Measurements from ENCODE around the gene SPNS3. TPM values are rescaled to one million over a fixed set of nuclear protein-coding genes. Genes with fewer than 3 reads are reported as not detected.

Gene SPNS3
- total and polyA plus RNA-seq, 8 donors: 0.08 to 0.96 (median 0.67) TPM

- FAIRE-seq: no peak
- Histone ChIP-seq H3K27me3 (no peaks in the 10 kb centered on the region), H3K4me3 (no peak overlapping the region), H3K4me1 (peaks cover 0 to 7% (median 0%) of the 10 kb centered on the region in 3 donors), H3K36me3 (no peaks in the 10 kb centered on the region), H3K27ac (no peak overlapping the region), H3K9me3 (no peaks in the 10 kb centered on the region)
- TF ChIP-seq CTCF (IDR thresholded peaks at IDR 0.05): no peak
- peak in 1 of 6 donors; percentile 35 for DNase-seq
- intact Hi-C loops (cut with DNase I): loop anchor here in 1 of 3 donors (10.0 kb wide), 1 partner anchor 68 kb away; no protein-coding TSS in a partner anchor
- peak in 1 of 4 donors; percentile 37 for ATAC-seq
- 82 to 89% methylated on average over 7 of the region's 7 CpGs for WGBS, 2 donors
These were observed 3.1 kb downstream of the SPNS3 start for GRCh38 chr17:4436846-4437245.

- no peaks in the 10 kb centered on the region for H3K27me3 ChIP-seq
- intact Hi-C loops (cut with DNase I): loop anchor here in 1 of 3 donors (10.0 kb wide), 1 partner anchor 66 kb away; no protein-coding TSS in a partner anchor
- no peak overlapping the region for H3K4me3 ChIP-seq
- no peak for TF ChIP-seq CTCF (IDR thresholded peaks at IDR 0.05)
- FAIRE-seq (no peak), DNase-seq (peak in 1 of 6 donors; percentile 12), ATAC-seq (no peak)
- H3K9me3 ChIP-seq: no peaks in the 10 kb centered on the region
- H3K27ac ChIP-seq: no peak overlapping the region
- 89 to 90% methylated on average over 17 of the region's 17 CpGs for WGBS, 2 donors
- peaks cover 0 to 7% (median 0%) of the 10 kb centered on the region in 3 donors for H3K4me1 ChIP-seq
- H3K36me3 ChIP-seq: no peaks in the 10 kb centered on the region
These were observed 4.6 kb downstream of the SPNS3 start for GRCh38 chr17:4438162-4438944.

GRCh38 chr17:4440021-4440420, 6.3 kb downstream of the SPNS3 start:
- intact Hi-C loops (cut with DNase I): no loop called here
- no peak for FAIRE-seq
- no peaks in the 10 kb centered on the region for H3K27me3 ChIP-seq
- DNase-seq: no peak
- WGBS, 2 donors: 84 to 88% methylated on average over 8 of the region's 8 CpGs
- H3K36me3 ChIP-seq: no peaks in the 10 kb centered on the region
- H3K9me3 ChIP-seq: no peaks in the 10 kb centered on the region
- TF ChIP-seq CTCF (IDR thresholded peaks at IDR 0.05): no peak
- no peak overlapping the region for H3K27ac ChIP-seq
- H3K4me3 ChIP-seq: no peak overlapping the region
- H3K4me1 ChIP-seq: peaks cover 0 to 14% (median 3%) of the 10 kb centered on the region in 3 donors
- no peak for ATAC-seq

- H3K27ac ChIP-seq: no peak overlapping the region
- H3K36me3 ChIP-seq: no peaks in the 10 kb centered on the region
- FAIRE-seq (no peak), ATAC-seq (peak in 1 of 4 donors; percentile 28), DNase-seq (no peak)
- H3K4me1 ChIP-seq: peaks cover 0 to 15% (median 3%) of the 10 kb centered on the region in 3 donors
- no peak for TF ChIP-seq CTCF (IDR thresholded peaks at IDR 0.05)
- no peaks in the 10 kb centered on the region for H3K27me3 ChIP-seq
- intact Hi-C loops (cut with DNase I): no loop called here
- WGBS, 2 donors: 41 to 44% methylated on average over 16 of the region's 16 CpGs
- no peaks in the 10 kb centered on the region for H3K9me3 ChIP-seq
- H3K4me3 ChIP-seq: no peak overlapping the region
These were observed 7.2 kb downstream of the SPNS3 start for GRCh38 chr17:4440690-4441686.
